ENCODE data around the gene CNN2.

The CNN2 gene

DNA sequence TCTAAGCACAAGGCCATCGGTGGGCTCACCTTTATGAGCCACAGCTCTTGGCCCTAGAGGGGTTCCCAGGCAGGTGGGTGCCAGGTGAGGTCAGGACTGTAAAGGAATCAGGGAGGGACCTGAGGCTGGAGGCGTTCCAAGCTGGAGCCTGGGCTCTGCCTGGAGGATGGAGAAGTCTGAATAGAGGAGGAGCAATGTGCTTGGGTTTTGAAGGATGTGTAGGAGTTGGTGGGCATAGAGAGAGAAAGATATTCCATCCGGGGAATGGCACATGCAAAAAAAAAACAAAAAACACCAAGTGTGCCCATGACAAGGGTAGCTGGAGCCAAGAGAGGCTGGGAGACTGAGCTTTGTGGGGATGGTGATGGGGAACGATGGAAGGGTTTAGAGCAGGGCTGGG lies 23.8 kb upstream of the CNN2 start:
- H3K36me3 ChIP-seq: no peaks in the 10 kb centered on the region
- peaks cover 14 to 18% of the 10 kb centered on the region in 2 experiments for H3K4me1 ChIP-seq (ENCODE audit: control insufficient read depth in 1 of 2, insufficient read depth in 1 of 2, low read depth in 1 of 2, low read length in 1 of 2)
- H3K9me3 ChIP-seq: no peaks in the 10 kb centered on the region
- peaks cover 69% of the 10 kb centered on the region for H3K27me3 ChIP-seq
- H3K27ac ChIP-seq: no peak overlapping the region
- TF ChIP-seq, protein P1, sequence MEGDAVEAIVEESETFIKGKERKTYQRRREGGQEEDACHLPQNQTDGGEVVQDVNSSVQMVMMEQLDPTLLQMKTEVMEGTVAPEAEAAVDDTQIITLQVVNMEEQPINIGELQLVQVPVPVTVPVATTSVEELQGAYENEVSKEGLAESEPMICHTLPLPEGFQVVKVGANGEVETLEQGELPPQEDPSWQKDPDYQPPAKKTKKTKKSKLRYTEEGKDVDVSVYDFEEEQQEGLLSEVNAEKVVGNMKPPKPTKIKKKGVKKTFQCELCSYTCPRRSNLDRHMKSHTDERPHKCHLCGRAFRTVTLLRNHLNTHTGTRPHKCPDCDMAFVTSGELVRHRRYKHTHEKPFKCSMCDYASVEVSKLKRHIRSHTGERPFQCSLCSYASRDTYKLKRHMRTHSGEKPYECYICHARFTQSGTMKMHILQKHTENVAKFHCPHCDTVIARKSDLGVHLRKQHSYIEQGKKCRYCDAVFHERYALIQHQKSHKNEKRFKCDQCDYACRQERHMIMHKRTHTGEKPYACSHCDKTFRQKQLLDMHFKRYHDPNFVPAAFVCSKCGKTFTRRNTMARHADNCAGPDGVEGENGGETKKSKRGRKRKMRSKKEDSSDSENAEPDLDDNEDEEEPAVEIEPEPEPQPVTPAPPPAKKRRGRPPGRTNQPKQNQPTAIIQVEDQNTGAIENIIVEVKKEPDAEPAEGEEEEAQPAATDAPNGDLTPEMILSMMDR (IDR thresholded peaks at IDR 0.05): no peak
- no peak overlapping the region for H3K4me3 ChIP-seq (ENCODE audit: low read depth in 1 of 2, low read length in 1 of 2)

- Histone ChIP-seq H3K27me3 (peaks cover 62% of the 10 kb centered on the region), H3K4me3 (ENCODE audit: low read depth in 1 of 2, low read length in 1 of 2) (no peak overlapping the region)
- TF ChIP-seq, protein P1 (IDR thresholded peaks at IDR 0.05): no peak
These were observed 23.1 kb upstream of the CNN2 start for GRCh38 chr19:1003283-1003682.

GRCh38 chr19:1004204-1004802 lies 22.1 kb upstream of the CNN2 start:
- TF ChIP-seq, protein P1 (IDR thresholded peaks at IDR 0.05): no peak
- H3K27ac ChIP-seq: no peak overlapping the region
- H3K4me3 ChIP-seq (ENCODE audit: low read depth in 1 of 2, low read length in 1 of 2): no peak overlapping the region
- H3K9me3 ChIP-seq: no peaks in the 10 kb centered on the region
- peaks cover 14 to 18% of the 10 kb centered on the region in 2 experiments for H3K4me1 ChIP-seq (ENCODE audit: control insufficient read depth in 1 of 2, insufficient read depth in 1 of 2, low read depth in 1 of 2, low read length in 1 of 2)
- peaks cover 52% of the 10 kb centered on the region for H3K27me3 ChIP-seq
- peaks cover 9% of the 10 kb centered on the region for H3K36me3 ChIP-seq

More at GRCh38 chr19:1003283-1003682, 23.1 kb upstream of the CNN2 start:
- no peaks in the 10 kb centered on the region for H3K36me3 ChIP-seq
- no peak overlapping the region for H3K27ac ChIP-seq
- peaks cover 14 to 18% of the 10 kb centered on the region in 2 experiments for H3K4me1 ChIP-seq (ENCODE audit: control insufficient read depth in 1 of 2, insufficient read depth in 1 of 2, low read depth in 1 of 2, low read length in 1 of 2)
- no peaks in the 10 kb centered on the region for H3K9me3 ChIP-seq

GRCh38 chr19:1004803-1005664 lies 21.4 kb upstream of the CNN2 start:
- TF ChIP-seq, protein P1 (IDR thresholded peaks at IDR 0.05): no peak

DNA sequence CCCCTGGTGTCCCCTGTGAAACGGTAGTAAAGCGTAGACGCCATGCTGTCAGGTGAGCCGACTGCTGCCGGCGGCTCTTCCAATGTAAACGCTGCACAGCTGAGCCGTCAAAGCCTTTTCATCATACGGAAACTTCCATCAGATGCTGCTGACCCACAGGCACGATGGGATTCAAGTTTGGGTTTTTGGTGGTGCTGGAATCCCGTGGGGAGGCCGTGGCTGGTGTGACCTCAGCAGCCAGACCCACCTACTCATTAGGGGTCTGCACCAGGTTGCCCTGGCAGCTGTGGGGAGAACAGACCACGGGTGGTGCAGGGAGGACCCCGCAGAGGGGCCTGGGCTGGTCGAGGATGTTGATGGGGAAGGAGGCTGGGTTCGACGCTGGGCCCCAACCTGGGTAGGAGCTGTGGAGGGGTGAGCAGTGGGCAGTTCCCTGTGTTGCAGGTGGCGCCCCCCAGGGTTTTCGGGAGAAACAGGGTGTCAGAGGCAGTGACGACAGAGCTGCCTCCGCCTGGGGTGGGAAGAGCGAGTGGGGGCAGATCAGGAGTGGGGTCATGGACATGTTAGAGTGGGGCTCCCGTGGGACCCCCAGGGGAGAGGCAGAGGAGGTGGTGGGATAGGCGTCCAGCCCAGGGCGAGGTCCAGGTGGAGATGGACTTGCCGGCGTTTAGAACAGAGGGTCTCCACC lies 19.6 kb upstream of the CNN2 start:
- TF ChIP-seq, protein P1 (IDR thresholded peaks at IDR 0.05): no peak
- Histone ChIP-seq H3K4me3 (ENCODE audit: low read depth in 1 of 2, low read length in 1 of 2) (no peak overlapping the region), H3K9me3 (no peaks in the 10 kb centered on the region), H3K36me3 (peaks cover 35% of the 10 kb centered on the region), H3K4me1 (ENCODE audit: control insufficient read depth in 1 of 2, insufficient read depth in 1 of 2, low read depth in 1 of 2, low read length in 1 of 2) (peaks cover under 1% of the 10 kb centered on the region in 2 experiments), H3K27me3 (peaks cover 26% of the 10 kb centered on the region), H3K27ac (no peak overlapping the region)

More at GRCh38 chr19:1004803-1005664, 21.4 kb upstream of the CNN2 start:
- no peak overlapping the region for H3K27ac ChIP-seq
- H3K4me3 ChIP-seq (ENCODE audit: low read depth in 1 of 2, low read length in 1 of 2): no peak overlapping the region
- peaks cover 17% of the 10 kb centered on the region for H3K36me3 ChIP-seq
- peaks cover 14 to 16% of the 10 kb centered on the region in 2 experiments for H3K4me1 ChIP-seq (ENCODE audit: control insufficient read depth in 1 of 2, insufficient read depth in 1 of 2, low read depth in 1 of 2, low read length in 1 of 2)
- H3K27me3 ChIP-seq: peaks cover 45% of the 10 kb centered on the region
- no peaks in the 10 kb centered on the region for H3K9me3 ChIP-seq

Data from neutrophil (primary cell).